HCT116 (cell line): ENCODE data around the gene FBXL7. TPM values are rescaled to one million over a fixed set of nuclear protein-coding genes. Genes with fewer than 3 reads are reported as not detected.

Experiments
- ATAC-seq: fragments of 200-7000 bp; cut with Tn5 transposase; 2 replicates; pipeline ENCODE4 v1.9.1; 2020; ENCODE audit warnings: mild to moderate bottlenecking, moderate library complexity
- BruUV-seq: library from RNA; stranded (reverse); fragments of 400-500 nt; replicated peaks from 2 replicates; lab custom pipeline; 2021; lab: Mats Ljungman, UMichigan
- CTCF ChIA-PET: fragments of 300-600 bp; sonication (Branson Sonifier 250); formaldehyde crosslinking; loops from one replicate; lab custom pipeline; 2021; ENCODE audit warnings: antibody characterized with exemption; lab: Charles Lee
- POLR2A ChIA-PET: fragments of 300-600, 350-600 bp; sonication (Branson Sonifier 250); formaldehyde crosslinking; loops from one replicate; lab custom pipeline; 2021; ENCODE audit warnings: antibody characterized with exemption; lab: Charles Lee
- RAD21 ChIA-PET, 2 experiments: fragments of 300-600 bp; sonication (Branson Sonifier 250); formaldehyde crosslinking; loops; one replicate each; lab custom pipeline; 2023; ENCODE audit warnings: low total read pairs in 2 of 2; ENCODE audit not compliant: uncharacterized antibody in 2 of 2, unreplicated experiment in 2 of 2, low non-redundant PET in 1 of 2; lab: Charles Lee
- DNase-seq: peaks from one replicate; pipeline ENCODE4 v3.0.0-alpha.2; 2010; ENCODE audit warnings: low read depth, low spot score
- H2AFZ ChIP-seq: fragments of 200-600 bp; shearing (Covaris generic), sonication (generic); 2 replicates; pipeline ENCODE4 v1.6.1; 2017; ENCODE audit warnings: low read depth, mixed run types, mixed read lengths, antibody characterized with exemption, low read length; ENCODE audit not compliant: poor library complexity, severe bottlenecking
- H3K27ac ChIP-seq: 2 replicates; pipeline ENCODE4 v1.5.1; 2012; ENCODE audit warnings: low read depth, low read length
- H3K27me3 ChIP-seq: fragments of 200-600 bp; sonication (generic); 2 replicates; pipeline ENCODE4 v1.6.1; 2016; ENCODE audit warnings: mixed run types, low read length, mixed read lengths; ENCODE audit not compliant: insufficient read depth
- H3K36me3 ChIP-seq, 2 experiments: fragments of 200-500 bp in 1 of 2; fragments of 200-600 bp in 1 of 2; sonication (Bioruptor generic) in 1 of 2; sonication (generic) in 1 of 2; 2 replicates each; pipeline versions ENCODE4 v1.5.1 to v1.6.1; 2014 to 2016; ENCODE audit warnings: low read length in 2 of 2, inconsistent platforms in 1 of 2, mixed read lengths in 1 of 2, mixed run types in 1 of 2; ENCODE audit not compliant: insufficient read depth in 2 of 2, control insufficient read depth in 1 of 2
- H3K4me1 ChIP-seq, 2 experiments: fragments of 200-600 bp in 1 of 2; sonication (generic) in 1 of 2; 2 replicates each; pipeline versions ENCODE4 v1.5.1 to v1.6.1; 2012 to 2017; ENCODE audit warnings: low read length in 2 of 2, inconsistent platforms in 1 of 2, mild to moderate bottlenecking in 1 of 2, mixed read lengths in 1 of 2, mixed run types in 1 of 2, moderate library complexity in 1 of 2; ENCODE audit not compliant: insufficient read depth in 2 of 2, control insufficient read depth in 1 of 2
- H3K4me2 ChIP-seq: fragments of 200-600 bp; sonication (generic); 2 replicates; pipeline ENCODE4 v1.6.1; 2017; ENCODE audit warnings: mixed run types, low read length, mixed read lengths
- H3K4me3 ChIP-seq, 2 experiments: fragments of 200-600 bp in 1 of 2; sonication (generic) in 1 of 2; replicated peaks in 1 of 2; 2 replicates each; pipeline ENCODE4 v1.5.1; 2011 to 2016; ENCODE audit warnings: low read length in 2 of 2, control low read depth in 1 of 2, low read depth in 1 of 2, mild to moderate bottlenecking in 1 of 2, mixed read lengths in 1 of 2, mixed run types in 1 of 2
- H3K79me2 ChIP-seq: fragments of 200-600 bp; sonication (generic); 2 replicates; pipeline ENCODE4 v1.6.1; 2017; ENCODE audit warnings: mild to moderate bottlenecking, mixed run types, low read length, moderate library complexity, mixed read lengths; ENCODE audit not compliant: insufficient read depth
- H3K9ac ChIP-seq: fragments of 200-600 bp; sonication (generic); 2 replicates; pipeline ENCODE4 v1.6.1; 2016; ENCODE audit warnings: low read length, mixed read lengths
- H3K9me2 ChIP-seq: fragments of 200-600 bp; sonication (generic), shearing (Covaris generic); 2 replicates; pipeline ENCODE4 v1.6.1; 2017; ENCODE audit warnings: mixed run types, mild to moderate bottlenecking, moderate library complexity; ENCODE audit not compliant: insufficient read depth
- H3K9me3 ChIP-seq, 2 experiments: fragments of 200-500 bp in 1 of 2; fragments of 200-600 bp in 1 of 2; sonication (Bioruptor generic) in 1 of 2; sonication (generic) in 1 of 2; 2 replicates each; pipeline ENCODE4 v1.6.1; 2014 to 2017; ENCODE audit warnings: low read length in 2 of 2, mixed read lengths in 2 of 2, inconsistent platforms in 1 of 2, low read depth in 1 of 2, mild to moderate bottlenecking in 1 of 2, mixed run types in 1 of 2, moderate library complexity in 1 of 2; ENCODE audit not compliant: control insufficient read depth in 1 of 2, insufficient read depth in 1 of 2
- H4K20me1 ChIP-seq: fragments of 200-600 bp; sonication (generic), shearing (Covaris generic); 2 replicates; pipeline ENCODE4 v1.6.1; 2017; ENCODE audit warnings: mixed run types, mild to moderate bottlenecking, moderate library complexity; ENCODE audit not compliant: insufficient read depth
- CBX3 ChIP-seq: IDR thresholded peaks from 2 replicates; pipeline ENCODE4 v1.6.1; 2012; ENCODE audit warnings: low read depth
- EGR1 ChIP-seq: IDR thresholded peaks from 2 replicates; pipeline ENCODE4 v1.6.1; 2012; ENCODE audit warnings: low read depth
- EZH2 ChIP-seq: fragments of 200-600 bp; sonication (generic); IDR thresholded peaks from 2 replicates; pipeline ENCODE4 v1.6.1; 2017; ENCODE audit warnings: antibody characterized with exemption, mixed run types
- FOSL1 ChIP-seq: IDR thresholded peaks from 2 replicates; pipeline ENCODE4 v1.6.1; 2012; ENCODE audit warnings: low read depth
- JUND ChIP-seq: IDR thresholded peaks from 2 replicates; pipeline ENCODE4 v1.6.1; 2012
- POLR2A ChIP-seq: IDR thresholded peaks from 2 replicates; pipeline ENCODE4 v1.7.0; 2011; ENCODE audit warnings: borderline replicate concordance; ENCODE audit not compliant: insufficient read depth, insufficient read length; ENCODE audit errors: extremely low read depth
- POLR2AphosphoS5 ChIP-seq: IDR thresholded peaks from 2 replicates; pipeline ENCODE4 v1.6.1; 2011; ENCODE audit warnings: mild to moderate bottlenecking, low read depth, low read length, moderate library complexity
- RAD21 ChIP-seq: IDR thresholded peaks from 2 replicates; pipeline ENCODE4 v1.6.1; 2012; ENCODE audit warnings: low read depth, mild to moderate bottlenecking
- SP1 ChIP-seq: IDR thresholded peaks from 2 replicates; pipeline ENCODE4 v1.6.1; 2012; ENCODE audit warnings: low read depth
- SRF ChIP-seq: IDR thresholded peaks from 2 replicates; pipeline ENCODE4 v1.6.1; 2012; ENCODE audit warnings: low read depth
- TCF7L2 ChIP-seq: IDR thresholded peaks from 2 replicates; pipeline ENCODE4 v1.7.0; 2011; ENCODE audit warnings: borderline replicate concordance, inconsistent platforms; ENCODE audit not compliant: insufficient read depth, insufficient read length; ENCODE audit errors: extremely low read depth
- ZBTB33 ChIP-seq: IDR thresholded peaks from 2 replicates; pipeline ENCODE4 v1.6.1; 2011; ENCODE audit warnings: mild to moderate bottlenecking, low read length, moderate library complexity; ENCODE audit not compliant: insufficient replicate concordance; ENCODE audit errors: extremely low read depth
- ZFX ChIP-seq: fragments of 450-650 bp; IDR thresholded peaks from 2 replicates; pipeline ENCODE4 v1.6.1; 2017
- intact Hi-C: fragments of 100-400 bp; cut with micrococcal nuclease; formaldehyde crosslinking; loops from 2 replicates; pipeline ENCODE4 v1.10.0; 2022
- total RNA-seq: library from RNA; stranded (reverse); gene quantifications from one replicate; pipeline ENCODE4 v1.2.1, GENCODE V29; 2021; ENCODE audit not compliant: unreplicated experiment
- TF ChIP-seq, protein P1 (sequence below), 3 experiments: fragments of 200-600 bp in 1 of 3; sonication (generic) in 1 of 3; IDR thresholded peaks in 2 of 3; conservative IDR thresholded peaks in 1 of 3; 2 replicates each; pipeline ENCODE4 v1.5.1; 2012 to 2017; ENCODE audit warnings: low read depth in 2 of 3, low read length in 2 of 3, antibody characterized with exemption in 1 of 3, borderline replicate concordance in 1 of 3, control low read depth in 1 of 3, mild to moderate bottlenecking in 1 of 3, mixed read lengths in 1 of 3, mixed run types in 1 of 3, moderate library complexity in 1 of 3; ENCODE audit not compliant: insufficient read depth in 1 of 3
- TF ChIP-seq, protein P2 (sequence below): IDR thresholded peaks from 2 replicates; pipeline ENCODE4 v1.6.1; 2012
- TF ChIP-seq, protein P3 (sequence below): IDR thresholded peaks from 2 replicates; pipeline ENCODE4 v1.6.1; 2012

FBXL7 gene
- total RNA-seq, 1 experiment from 2014 or later: 0.05 TPM

DNA sequence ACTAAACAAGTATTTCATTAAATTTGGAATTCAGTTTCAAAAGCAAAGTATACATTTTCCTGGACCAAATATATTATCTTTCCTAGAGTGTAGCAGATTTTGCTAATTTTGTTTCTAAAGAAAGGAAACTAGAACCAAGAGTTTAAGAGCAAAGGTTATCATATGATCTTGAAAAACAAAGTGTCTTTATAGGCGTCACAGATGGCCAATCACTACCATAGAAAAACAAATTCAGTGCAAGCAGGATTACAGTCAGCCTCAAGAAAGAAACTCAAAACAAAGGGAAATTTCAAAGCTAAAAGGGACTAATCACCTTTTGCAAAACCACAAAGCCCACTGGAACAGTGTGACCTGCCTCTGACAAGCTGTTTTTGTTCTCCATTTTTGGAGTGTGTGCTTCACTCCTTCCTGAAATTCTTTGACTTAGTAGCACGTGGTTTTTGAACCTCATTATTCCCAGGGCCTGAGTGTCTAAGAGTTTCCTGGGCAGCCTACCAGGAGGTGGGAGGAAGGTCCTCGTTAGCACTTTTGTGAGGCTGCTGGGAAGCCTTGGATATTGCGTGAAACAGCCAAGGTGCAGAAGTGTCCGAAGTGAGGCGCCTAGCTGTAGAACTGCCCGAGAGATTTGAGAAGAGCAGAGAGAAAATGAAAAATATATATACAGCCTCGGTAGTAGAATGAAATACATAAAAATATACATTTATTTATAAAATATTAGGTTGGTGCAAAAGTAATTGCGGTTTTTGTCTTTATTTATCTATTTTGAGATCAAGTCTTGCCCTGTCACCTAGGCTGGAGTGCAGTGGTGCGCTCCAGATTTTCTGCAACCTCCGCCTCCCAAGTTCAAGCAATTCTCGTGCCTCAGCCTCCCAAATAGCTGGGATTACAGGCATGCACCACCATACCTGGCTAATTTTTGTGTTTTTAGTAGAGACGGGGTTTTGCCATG is 433.6 kb downstream of the FBXL7 start:
- RAD21 ChIA-PET: no interaction called here
- TF ChIP-seq EGR1: no peak
- TF ChIP-seq CBX3: no peak
- no peak for TF ChIP-seq TCF7L2
- TF ChIP-seq ZBTB33: no peak
- TF ChIP-seq, protein P1, sequence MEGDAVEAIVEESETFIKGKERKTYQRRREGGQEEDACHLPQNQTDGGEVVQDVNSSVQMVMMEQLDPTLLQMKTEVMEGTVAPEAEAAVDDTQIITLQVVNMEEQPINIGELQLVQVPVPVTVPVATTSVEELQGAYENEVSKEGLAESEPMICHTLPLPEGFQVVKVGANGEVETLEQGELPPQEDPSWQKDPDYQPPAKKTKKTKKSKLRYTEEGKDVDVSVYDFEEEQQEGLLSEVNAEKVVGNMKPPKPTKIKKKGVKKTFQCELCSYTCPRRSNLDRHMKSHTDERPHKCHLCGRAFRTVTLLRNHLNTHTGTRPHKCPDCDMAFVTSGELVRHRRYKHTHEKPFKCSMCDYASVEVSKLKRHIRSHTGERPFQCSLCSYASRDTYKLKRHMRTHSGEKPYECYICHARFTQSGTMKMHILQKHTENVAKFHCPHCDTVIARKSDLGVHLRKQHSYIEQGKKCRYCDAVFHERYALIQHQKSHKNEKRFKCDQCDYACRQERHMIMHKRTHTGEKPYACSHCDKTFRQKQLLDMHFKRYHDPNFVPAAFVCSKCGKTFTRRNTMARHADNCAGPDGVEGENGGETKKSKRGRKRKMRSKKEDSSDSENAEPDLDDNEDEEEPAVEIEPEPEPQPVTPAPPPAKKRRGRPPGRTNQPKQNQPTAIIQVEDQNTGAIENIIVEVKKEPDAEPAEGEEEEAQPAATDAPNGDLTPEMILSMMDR (IDR thresholded peaks at IDR 0.05 in 2 of 3, conservative IDR thresholded peaks at IDR 0.05 in 1 of 3; ENCODE audit: borderline replicate concordance in 1 of 3, insufficient read depth in 1 of 3, low read depth in 2 of 3, low read length in 2 of 3): no peak
- no peak for TF ChIP-seq EZH2
- TF ChIP-seq, protein P2, sequence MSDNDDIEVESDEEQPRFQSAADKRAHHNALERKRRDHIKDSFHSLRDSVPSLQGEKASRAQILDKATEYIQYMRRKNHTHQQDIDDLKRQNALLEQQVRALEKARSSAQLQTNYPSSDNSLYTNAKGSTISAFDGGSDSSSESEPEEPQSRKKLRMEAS: no peak
- TF ChIP-seq, protein P3, sequence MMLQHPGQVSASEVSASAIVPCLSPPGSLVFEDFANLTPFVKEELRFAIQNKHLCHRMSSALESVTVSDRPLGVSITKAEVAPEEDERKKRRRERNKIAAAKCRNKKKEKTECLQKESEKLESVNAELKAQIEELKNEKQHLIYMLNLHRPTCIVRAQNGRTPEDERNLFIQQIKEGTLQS: no peak
- TF ChIP-seq FOSL1: no peak
- TF ChIP-seq POLR2AphosphoS5: no peak
- TF ChIP-seq SRF: no peak
- TF ChIP-seq JUND: no peak
- TF ChIP-seq SP1: no peak
- TF ChIP-seq RAD21: no peak
- no peak for TF ChIP-seq ZFX
- no peak for TF ChIP-seq POLR2A
- TF ChIP-seq, all 23 proteins: peak for 0
- Histone ChIP-seq H3K27me3 (no peaks in the 10 kb centered on the region), H3K27ac (no peak overlapping the region), H3K9me2 (no peaks in the 10 kb centered on the region), H3K36me3 (no peaks in the 10 kb centered on the region), H2AFZ (no peak overlapping the region), H3K9me3 (peaks cover 0 to 21% of the 10 kb centered on the region in 2 experiments; a peak in 2 of 4 replicates), H3K4me3 (no peak overlapping the region), H3K79me2 (no peaks in the 10 kb centered on the region), H3K4me1 (no peaks in the 10 kb centered on the region), H4K20me1 (no peaks in the 10 kb centered on the region), H3K9ac (no peak overlapping the region), H3K4me2 (no peak overlapping the region)
- ATAC-seq (no peak), DNase-seq (no peak)
- no TSS peak for BruUV-seq
- ChIA-PET POLR2A (no interaction called here), CTCF (no interaction called here)
- intact Hi-C loops: no loop called here
